ENCODE measurements around the gene ZNF831.

The ZNF831 gene

GRCh38 chr20:59141818-59142581, 21.6 kb upstream of the ZNF831 start:
- TF ChIP-seq CTCF (IDR thresholded peaks at IDR 0.05): no peak
- Histone ChIP-seq H3K27me3 (peaks cover 36% of the 10 kb centered on the region), H3K4me3 (ENCODE audit: low read depth in 1 of 2, low read length in 1 of 2) (no peak overlapping the region), H3K9me3 (no peaks in the 10 kb centered on the region), H3K4me1 (ENCODE audit: control insufficient read depth in 1 of 2, insufficient read depth in 1 of 2, low read depth in 1 of 2, low read length in 1 of 2) (no peaks in the 10 kb centered on the region), H3K27ac (no peak overlapping the region), H3K36me3 (no peaks in the 10 kb centered on the region)

- TF ChIP-seq CTCF (IDR thresholded peaks at IDR 0.05): no peak
- H3K4me3 ChIP-seq (ENCODE audit: low read depth in 1 of 2, low read length in 1 of 2): no peak overlapping the region
- H3K9me3 ChIP-seq: no peaks in the 10 kb centered on the region
- H3K4me1 ChIP-seq (ENCODE audit: control insufficient read depth in 1 of 2, insufficient read depth in 1 of 2, low read depth in 1 of 2, low read length in 1 of 2): no peaks in the 10 kb centered on the region
- no peak overlapping the region for H3K27ac ChIP-seq
- peaks cover 32% of the 10 kb centered on the region for H3K27me3 ChIP-seq
- H3K36me3 ChIP-seq: no peaks in the 10 kb centered on the region
Observed at GRCh38 chr20:59143326-59143725, 20.3 kb upstream of the ZNF831 start.

GRCh38 chr20:59144179-59144830, 19.3 kb upstream of the ZNF831 start:
- no peak overlapping the region for H3K4me3 ChIP-seq (ENCODE audit: low read depth in 1 of 2, low read length in 1 of 2)
- H3K27ac ChIP-seq: no peak overlapping the region
- no peaks in the 10 kb centered on the region for H3K9me3 ChIP-seq
- no peaks in the 10 kb centered on the region for H3K4me1 ChIP-seq (ENCODE audit: control insufficient read depth in 1 of 2, insufficient read depth in 1 of 2, low read depth in 1 of 2, low read length in 1 of 2)
- H3K27me3 ChIP-seq: peaks cover 40% of the 10 kb centered on the region
- TF ChIP-seq CTCF (IDR thresholded peaks at IDR 0.05): no peak
- H3K36me3 ChIP-seq: no peaks in the 10 kb centered on the region

GRCh38 chr20:59144831-59145196, 18.8 kb upstream of the ZNF831 start:
- H3K9me3 ChIP-seq: no peaks in the 10 kb centered on the region
- H3K36me3 ChIP-seq: no peaks in the 10 kb centered on the region
- no peak overlapping the region for H3K27ac ChIP-seq
- H3K4me3 ChIP-seq (ENCODE audit: low read depth in 1 of 2, low read length in 1 of 2): no peak overlapping the region
- H3K27me3 ChIP-seq: peaks cover 45% of the 10 kb centered on the region
- TF ChIP-seq CTCF (IDR thresholded peaks at IDR 0.05): no peak
- H3K4me1 ChIP-seq (ENCODE audit: control insufficient read depth in 1 of 2, insufficient read depth in 1 of 2, low read depth in 1 of 2, low read length in 1 of 2): peaks cover 0 to 4% of the 10 kb centered on the region in 2 experiments

GRCh38 chr20:59145247-59145923, 18.2 kb upstream of the ZNF831 start:
- H3K27ac ChIP-seq: no peak overlapping the region
- H3K27me3 ChIP-seq: peaks cover 50% of the 10 kb centered on the region
- no peak overlapping the region for H3K4me3 ChIP-seq (ENCODE audit: low read depth in 1 of 2, low read length in 1 of 2)
- H3K9me3 ChIP-seq: no peaks in the 10 kb centered on the region
- TF ChIP-seq CTCF (IDR thresholded peaks at IDR 0.05): no peak
- H3K36me3 ChIP-seq: no peaks in the 10 kb centered on the region
- H3K4me1 ChIP-seq (ENCODE audit: control insufficient read depth in 1 of 2, insufficient read depth in 1 of 2, low read depth in 1 of 2, low read length in 1 of 2): peaks cover 0 to 7% of the 10 kb centered on the region in 2 experiments
